Activated CD4-positive, alpha-beta T cell treated with anti-CD3 and anti-CD28 coated beads, Interleukin-2, amount 10 ng/mL, durations not matched to agents 7 days and 5 days (primary cell): Measurements from ENCODE around the gene RAB3A. TPM values are rescaled to one million over a fixed set of nuclear protein-coding genes. Genes with fewer than 3 reads are reported as not detected.
"Not testable (repeated sequence)": the region's sequence is repeated elsewhere in the genome, so short reads cannot be mapped to it uniquely, and the experiment has no call there.

Source experiments
- CTCF ChIA-PET: fragments of 350-600 bp; sonication (Branson Sonifier 250); formaldehyde crosslinking; loops from one replicate; lab custom pipeline; 2021; ENCODE audit warnings: antibody characterized with exemption; lab: Charles Lee
- POLR2A ChIA-PET: fragments of 350-600 bp; sonication (Branson Sonifier 250); formaldehyde crosslinking; loops from one replicate; lab custom pipeline; 2021; ENCODE audit warnings: antibody characterized with exemption; lab: Charles Lee
- DNase-seq: peaks from one replicate; pipeline ENCODE4 v3.0.0-alpha.2; 2020
- H3K27ac Mint-ChIP-seq: one replicate; pipeline ENCODE4 v1.8.0; 2021; ENCODE audit warnings: mild to moderate bottlenecking, moderate library complexity, mixed read lengths
- H3K27me3 Mint-ChIP-seq: one replicate; pipeline ENCODE4 v1.8.0; 2021; ENCODE audit warnings: mixed read lengths
- H3K36me3 Mint-ChIP-seq: one replicate; pipeline ENCODE4 v1.8.0; 2021; ENCODE audit warnings: low read depth, mixed read lengths
- H3K4me1 Mint-ChIP-seq: one replicate; pipeline ENCODE4 v1.8.0; 2021; ENCODE audit warnings: mixed read lengths
- H3K4me3 Mint-ChIP-seq: one replicate; pipeline ENCODE4 v1.8.0; 2021; ENCODE audit warnings: mild to moderate bottlenecking, moderate library complexity, mixed read lengths
- H3K9me3 Mint-ChIP-seq: one replicate; pipeline ENCODE4 v1.8.0; 2021; ENCODE audit warnings: mixed read lengths
- total RNA-seq, 2 experiments: library from RNA; stranded (reverse); gene quantifications; one replicate each; pipeline ENCODE4 v1.2.3, GENCODE V29; 2021

Gene RAB3A
- total RNA-seq, 2 experiments from 2014 or later, result 4.0 to 5.2 TPM

DNA sequence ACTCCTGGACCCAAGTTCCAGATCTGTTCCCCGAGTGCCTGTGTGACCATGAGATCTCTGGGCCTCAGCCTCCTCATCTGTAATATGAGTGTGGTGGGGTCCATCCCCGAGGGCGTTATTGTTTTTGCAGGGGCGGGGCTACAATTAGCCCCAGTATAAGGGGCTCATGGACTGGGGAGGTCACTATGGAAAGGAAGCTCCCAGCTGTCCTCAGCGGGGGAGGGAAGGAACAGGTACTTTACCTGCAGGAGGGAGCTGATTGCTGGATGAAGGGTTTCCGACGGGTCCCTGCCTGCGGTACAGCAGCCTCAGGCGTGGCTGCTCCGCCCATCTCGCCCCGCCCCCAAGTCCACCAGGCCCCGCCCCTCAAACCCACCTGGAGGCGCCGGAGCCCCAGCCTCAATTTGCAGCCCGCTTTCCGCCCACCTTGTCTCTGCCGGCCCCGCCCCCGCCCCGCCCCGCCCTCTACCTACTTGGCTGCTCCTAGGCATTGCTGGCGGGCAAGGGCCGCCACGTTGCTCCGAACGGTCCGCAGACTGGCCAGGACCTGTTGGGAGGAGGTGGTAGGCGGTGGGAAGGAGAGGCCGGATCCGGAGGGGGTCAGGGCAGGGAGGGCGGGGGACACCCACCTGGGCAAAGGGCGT is 16.9 kb upstream of the RAB3A start:
- CTCF ChIA-PET, result interaction anchor here (0.8 to 2.1 kb wide), 7 partner anchors 16 to 288 kb away, joined by 3 to 7 read pairs (median 3); partner anchors contain the start of gene CCDC124

DNA sequence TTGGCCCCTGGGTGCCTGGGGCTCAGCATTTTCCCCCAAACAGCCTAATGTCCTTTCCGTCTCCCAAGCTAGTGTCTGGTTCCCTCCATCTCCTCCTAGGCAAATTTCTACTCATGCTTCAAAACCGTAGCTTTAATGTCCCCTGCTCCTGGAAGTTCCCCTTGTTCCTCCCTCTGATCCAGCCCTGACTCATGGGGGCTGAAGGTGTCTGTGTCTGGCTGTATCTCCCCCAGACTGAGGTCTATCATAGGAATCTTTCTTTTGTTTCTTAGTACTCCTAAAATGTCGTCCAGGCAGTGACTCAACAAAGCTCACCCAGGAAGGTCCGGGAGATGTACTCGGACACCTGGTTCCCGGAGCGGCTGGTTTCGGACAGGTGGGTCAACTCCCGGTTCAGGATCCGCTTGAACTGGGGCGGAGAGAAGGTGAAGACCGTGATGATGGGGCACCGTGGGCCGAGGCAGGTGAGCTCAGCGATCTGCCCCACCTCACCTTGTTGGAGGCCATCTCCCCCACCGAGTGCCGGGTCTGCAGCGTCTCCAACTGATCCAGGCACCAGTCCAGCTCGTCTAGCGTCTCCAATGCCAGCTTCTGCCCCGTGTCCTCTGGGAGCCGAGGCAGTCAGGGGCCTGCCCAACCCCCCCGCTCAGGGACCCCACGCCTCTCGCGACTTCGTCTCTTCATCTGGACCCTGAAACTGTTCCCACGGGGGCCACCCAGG is 16.2 kb upstream of the RAB3A start:
- Mint-ChIP-seq H3K36me3 (no peaks in the 10 kb centered on the region), H3K9me3 (no peaks in the 10 kb centered on the region), H3K27ac (no peak overlapping the region), H3K4me3 (no peak overlapping the region), H3K27me3 (peaks cover 24% of the 10 kb centered on the region), H3K4me1 (peaks cover 15% of the 10 kb centered on the region)
- ChIA-PET POLR2A (no interaction called here), CTCF (interaction anchor here (0.7 to 2.1 kb wide), 8 partner anchors 11 to 287 kb away, joined by 3 to 7 read pairs (median 3); partner anchors contain the start of gene CCDC124)
- no peak for DNase-seq

More for the DNA sequence above, 16.9 kb upstream of the RAB3A start:
- H3K27ac Mint-ChIP-seq, result no peak overlapping the region
- no peak overlapping the region for H3K4me3 Mint-ChIP-seq
- H3K9me3 Mint-ChIP-seq, result no peaks in the 10 kb centered on the region
- H3K4me1 Mint-ChIP-seq, result peaks cover 18% of the 10 kb centered on the region
- peaks cover 30% of the 10 kb centered on the region for H3K27me3 Mint-ChIP-seq
- POLR2A ChIA-PET, result no interaction called here
- no peak for DNase-seq
- no peaks in the 10 kb centered on the region for H3K36me3 Mint-ChIP-seq

DNA sequence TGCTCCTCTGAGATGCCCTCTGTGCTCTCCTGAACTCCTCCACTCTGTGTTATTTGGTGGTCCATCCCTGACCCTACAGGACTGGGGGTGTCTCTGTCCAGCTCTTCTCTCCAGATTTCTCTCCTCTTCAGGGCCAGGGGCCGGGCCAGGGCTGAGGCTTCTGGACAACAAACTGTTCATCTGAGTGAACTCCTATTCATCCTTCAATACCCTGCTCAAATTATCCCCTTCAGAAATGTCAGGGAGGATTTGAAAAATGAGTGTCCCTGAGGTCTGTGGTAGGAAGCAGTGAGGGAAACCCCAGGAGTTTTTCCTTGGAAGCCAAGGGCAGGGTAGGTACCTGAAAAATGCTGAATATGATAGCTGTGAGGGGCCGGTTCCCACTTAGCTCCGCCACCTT is 14.8 kb upstream of the RAB3A start:
- ChIA-PET CTCF (interaction anchor here (0.6 to 2.1 kb wide), 4 partner anchors 10 to 121 kb away, joined by 4 to 7 read pairs (median 4); no protein-coding TSS in a partner anchor), POLR2A (no interaction called here)
- Mint-ChIP-seq H3K36me3 (no peaks in the 10 kb centered on the region), H3K27me3 (peaks cover 12% of the 10 kb centered on the region), H3K9me3 (no peaks in the 10 kb centered on the region), H3K4me3 (no peak overlapping the region), H3K4me1 (peaks cover 10% of the 10 kb centered on the region), H3K27ac (no peak overlapping the region)
- no peak for DNase-seq

DNA sequence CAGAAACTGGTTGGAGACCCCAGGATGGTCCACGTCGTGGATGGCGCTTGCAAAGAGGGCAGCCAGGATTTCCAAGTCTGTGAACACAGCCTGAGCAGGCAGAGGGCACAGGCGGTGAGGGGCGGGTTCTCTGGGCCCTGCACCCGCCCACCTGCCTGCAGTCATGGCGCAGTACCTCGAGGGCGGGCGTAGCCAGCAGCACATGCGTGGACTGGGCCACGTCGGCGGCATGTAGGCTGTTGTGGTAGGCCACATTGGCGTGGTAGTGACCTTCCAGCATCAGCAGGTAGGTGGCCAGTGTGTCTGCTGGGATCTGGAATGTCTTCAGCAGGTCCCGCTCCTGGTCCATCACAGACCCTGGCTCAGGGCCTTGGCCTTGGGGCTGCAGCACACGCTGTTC is 14.3 kb upstream of the RAB3A start:
- peaks cover 12% of the 10 kb centered on the region for H3K27me3 Mint-ChIP-seq
- DNase-seq, result no peak
- ChIA-PET CTCF (interaction anchor here (1.4 kb wide), 1 partner anchor 9 kb away, joined by 4 read pairs; no protein-coding TSS in a partner anchor), POLR2A (no interaction called here)
- H3K36me3 Mint-ChIP-seq, result no peaks in the 10 kb centered on the region
- H3K4me3 Mint-ChIP-seq, result no peak overlapping the region
- peaks cover 10% of the 10 kb centered on the region for H3K4me1 Mint-ChIP-seq
- no peak overlapping the region for H3K27ac Mint-ChIP-seq
- no peaks in the 10 kb centered on the region for H3K9me3 Mint-ChIP-seq

DNA sequence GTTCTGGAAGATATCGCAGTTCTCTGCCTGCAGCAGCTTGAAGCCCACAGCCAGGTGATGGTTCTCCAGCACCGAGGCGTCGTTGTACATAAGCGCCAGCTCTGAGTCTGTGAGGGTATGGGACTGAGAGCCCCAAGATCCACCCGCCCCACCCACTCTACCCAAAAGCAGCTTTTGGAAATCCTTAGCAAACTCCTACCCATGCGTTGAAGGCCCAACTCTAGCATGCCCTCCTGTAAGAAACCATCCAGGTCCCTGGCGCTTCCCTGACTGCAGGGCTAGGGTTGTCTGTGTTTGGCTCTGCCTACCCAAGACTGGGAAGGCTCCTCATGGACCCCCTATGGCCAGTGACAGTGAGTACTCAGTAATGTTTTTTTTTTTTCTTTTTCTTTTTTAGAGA is 12.9 kb upstream of the RAB3A start:
- CTCF ChIA-PET, result interaction anchor here (0.7 to 1.4 kb wide), 3 partner anchors 9 to 256 kb away, joined by 3 to 5 read pairs (median 3); no protein-coding TSS in a partner anchor
- H3K27ac Mint-ChIP-seq, result no peak overlapping the region
- POLR2A ChIA-PET, result no interaction called here

DNA sequence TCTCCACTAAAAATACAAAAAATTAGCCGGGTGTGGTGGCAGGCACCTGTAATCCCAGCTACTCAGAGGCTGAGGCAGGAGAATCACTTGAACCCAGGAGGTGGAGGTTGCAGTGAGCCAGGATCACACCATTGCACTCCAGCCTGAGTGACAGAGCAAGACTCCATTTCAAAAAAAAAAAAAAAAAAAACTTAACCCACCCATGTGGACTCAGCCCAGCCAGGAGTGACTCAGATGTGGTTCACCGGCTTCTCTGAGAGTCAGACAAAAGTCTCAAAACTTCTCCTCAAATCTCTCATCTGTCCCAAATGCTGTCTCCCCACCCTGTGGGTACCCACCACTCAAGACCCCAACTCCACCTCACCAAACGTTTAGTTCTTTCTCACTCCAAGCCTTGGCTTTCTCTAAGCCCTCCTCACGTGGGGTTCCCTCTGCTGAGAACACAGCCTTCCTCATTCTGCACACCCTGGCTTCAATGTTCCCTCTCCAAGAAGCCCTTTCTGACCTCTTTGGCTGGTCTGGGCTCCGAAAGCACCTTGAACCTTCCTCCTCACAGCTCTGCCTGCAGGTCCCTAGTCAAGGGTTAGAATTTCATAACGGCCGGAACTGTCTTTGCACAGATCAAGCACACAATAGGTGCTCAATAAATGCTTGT is 11.1 kb upstream of the RAB3A start:
- ChIA-PET CTCF (interaction anchor here (1.3 to 1.5 kb wide), 3 partner anchors 9 to 107 kb away, joined by 3 read pairs; no protein-coding TSS in a partner anchor), POLR2A (no interaction called here)
- Mint-ChIP-seq H3K4me3 (no peak overlapping the region), H3K36me3 (no peaks in the 10 kb centered on the region), H3K27me3 (peaks cover 6% of the 10 kb centered on the region), H3K4me1 (peaks cover 6% of the 10 kb centered on the region), H3K9me3 (no peaks in the 10 kb centered on the region), H3K27ac (no peak overlapping the region)
- DNase-seq, result no peak

More for the DNA sequence above, 12.9 kb upstream of the RAB3A start:
- Mint-ChIP-seq H3K4me1 (peaks cover 10% of the 10 kb centered on the region), H3K36me3 (no peaks in the 10 kb centered on the region), H3K4me3 (no peak overlapping the region), H3K27me3 (peaks cover 12% of the 10 kb centered on the region), H3K9me3 (no peaks in the 10 kb centered on the region)
- no peak for DNase-seq

DNA sequence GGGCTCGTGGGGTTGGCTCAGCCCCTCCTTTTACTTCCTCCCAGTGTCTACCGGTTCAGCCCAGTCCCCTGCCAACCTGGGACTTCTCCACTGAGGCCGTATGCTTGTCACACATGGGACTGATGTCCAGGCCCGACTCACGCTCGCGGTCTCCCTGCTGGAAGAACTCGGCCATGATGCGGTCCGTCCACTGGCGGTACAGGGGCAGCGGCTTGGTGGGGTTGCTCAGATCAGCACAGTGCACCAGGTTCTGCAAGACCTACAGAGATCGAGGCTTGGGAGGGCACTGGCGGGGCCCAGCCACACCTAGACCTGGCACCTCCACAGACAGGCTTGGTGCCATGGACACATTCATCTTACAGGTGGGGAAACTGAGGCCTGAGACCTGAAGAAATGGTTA is 7.8 kb upstream of the RAB3A start:
- POLR2A ChIA-PET, result no interaction called here
- Mint-ChIP-seq H3K27me3 (peaks cover 7% of the 10 kb centered on the region), H3K9me3 (no peaks in the 10 kb centered on the region), H3K27ac (no peak overlapping the region), H3K36me3 (no peaks in the 10 kb centered on the region), H3K4me1 (peaks cover 7% of the 10 kb centered on the region), H3K4me3 (no peak overlapping the region)
- DNase-seq, result no peak
- CTCF ChIA-PET, result interaction anchor here (1.0 kb wide), 2 partner anchors 40 to 109 kb away, joined by 3 to 4 read pairs; no protein-coding TSS in a partner anchor

DNA sequence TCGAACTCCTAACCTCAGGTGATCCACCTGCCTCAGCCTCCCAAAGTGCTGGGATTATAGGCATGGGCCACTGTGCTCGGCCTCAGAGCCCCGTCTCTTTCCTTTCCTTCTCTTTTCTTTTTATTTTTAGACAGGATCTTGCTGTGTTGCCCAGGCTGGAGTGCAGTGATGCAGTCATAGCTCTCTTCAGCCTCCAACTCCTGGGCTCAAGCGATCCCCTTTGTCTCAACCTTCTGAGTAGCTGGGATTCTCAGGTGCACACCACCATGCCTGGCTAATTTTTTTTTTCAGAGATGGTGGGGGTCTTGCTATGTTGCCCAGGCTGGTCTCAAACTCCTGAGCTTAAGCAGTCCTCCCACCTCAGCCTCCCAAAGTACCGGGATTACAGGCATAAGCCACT is 6.1 kb upstream of the RAB3A start:
- POLR2A ChIA-PET, H3K9me3 Mint-ChIP-seq, H3K27ac Mint-ChIP-seq, H3K4me3 Mint-ChIP-seq, DNase-seq, H3K4me1 Mint-ChIP-seq, H3K36me3 Mint-ChIP-seq, H3K27me3 Mint-ChIP-seq: not testable (repeated sequence)
- CTCF ChIA-PET, result interaction anchor here (0.6 to 4.3 kb wide), 9 partner anchors 14 to 432 kb away, joined by 3 to 21 read pairs (median 4); no protein-coding TSS in a partner anchor

DNA sequence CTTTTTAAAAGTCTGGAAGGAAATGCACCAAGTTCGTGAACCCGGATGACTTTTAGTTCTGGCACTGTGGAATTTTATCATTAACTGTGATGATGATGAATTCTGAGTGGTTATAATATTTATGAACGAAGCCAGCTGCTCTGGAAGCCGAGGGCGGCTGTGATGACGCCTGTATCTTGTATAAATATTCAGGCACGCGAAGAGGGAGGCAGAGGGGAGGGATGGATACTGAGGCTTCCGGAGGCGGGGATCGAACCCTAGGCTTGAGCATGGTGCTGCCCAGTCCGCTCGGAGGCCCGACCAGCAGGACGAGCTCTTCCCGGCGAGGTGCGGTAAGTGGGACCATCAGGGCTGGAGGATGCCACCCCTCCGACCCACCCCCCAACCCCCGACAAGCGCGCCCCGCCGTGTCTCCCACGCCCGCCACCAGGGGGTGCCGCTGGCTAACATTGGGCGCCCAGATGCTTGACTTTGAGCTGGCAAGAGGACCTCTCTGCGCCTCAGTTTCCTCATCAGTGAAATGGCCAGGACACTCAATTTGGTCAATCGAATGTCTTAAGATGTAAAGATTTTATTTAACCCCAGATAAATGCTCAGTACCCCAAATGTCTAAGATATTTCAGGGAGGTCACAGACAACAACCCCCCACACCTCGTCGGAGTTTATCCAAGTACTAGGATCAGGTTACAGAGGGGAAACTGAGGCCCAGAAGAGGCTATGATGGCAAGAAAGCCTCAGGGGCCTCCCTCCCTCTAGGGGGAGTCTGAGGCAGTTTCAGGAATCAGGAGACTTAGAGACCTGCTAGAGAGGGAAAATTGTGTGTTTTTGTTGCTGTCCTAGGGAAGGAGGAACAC is 4.5 kb upstream of the RAB3A start:
- peaks cover 10% of the 10 kb centered on the region for H3K4me1 Mint-ChIP-seq
- no peaks in the 10 kb centered on the region for H3K9me3 Mint-ChIP-seq
- ChIA-PET CTCF (interaction anchor here (0.6 to 4.3 kb wide), 14 partner anchors 8 to 202 kb away, joined by 3 to 21 read pairs (median 3); partner anchors contain the start of gene JUND), POLR2A (no interaction called here)
- H3K27ac Mint-ChIP-seq, result no peak overlapping the region
- H3K27me3 Mint-ChIP-seq, result peaks cover 7% of the 10 kb centered on the region
- H3K36me3 Mint-ChIP-seq, result no peaks in the 10 kb centered on the region
- no peak overlapping the region for H3K4me3 Mint-ChIP-seq
- peak; percentile 54 for DNase-seq

DNA sequence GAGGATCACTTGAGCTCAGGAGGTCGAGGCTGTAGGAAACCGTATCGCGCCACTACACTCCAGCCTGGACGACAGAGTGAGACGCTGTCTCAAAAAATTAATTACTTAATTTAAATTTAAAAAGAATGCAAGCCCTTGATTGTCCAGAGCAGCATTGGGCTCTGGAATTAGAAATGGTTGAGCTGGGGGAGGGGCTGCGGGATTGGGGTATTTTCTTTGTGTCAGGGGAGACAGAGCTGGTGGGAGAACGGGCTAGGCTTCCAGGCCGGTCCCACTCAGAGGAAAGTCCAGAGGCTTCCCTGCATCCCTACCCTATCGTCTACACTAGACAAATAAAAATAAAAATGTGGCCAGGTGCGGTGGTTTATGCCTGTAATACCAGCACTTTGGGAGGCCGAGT is 2.2 kb upstream of the RAB3A start:
- H3K27ac Mint-ChIP-seq, result no peak overlapping the region
- H3K9me3 Mint-ChIP-seq, result no peaks in the 10 kb centered on the region
- no peak overlapping the region for H3K4me3 Mint-ChIP-seq
- no peak for DNase-seq
- peaks cover 7% of the 10 kb centered on the region for H3K27me3 Mint-ChIP-seq
- ChIA-PET CTCF (interaction anchor here (0.6 to 3.0 kb wide), 10 partner anchors 8 to 341 kb away, joined by 3 to 14 read pairs (median 3); partner anchors contain the start of genes GDF15 and SSBP4), POLR2A (no interaction called here)
- peaks cover 23% of the 10 kb centered on the region for H3K4me1 Mint-ChIP-seq
- peaks cover 5% of the 10 kb centered on the region for H3K36me3 Mint-ChIP-seq

DNA sequence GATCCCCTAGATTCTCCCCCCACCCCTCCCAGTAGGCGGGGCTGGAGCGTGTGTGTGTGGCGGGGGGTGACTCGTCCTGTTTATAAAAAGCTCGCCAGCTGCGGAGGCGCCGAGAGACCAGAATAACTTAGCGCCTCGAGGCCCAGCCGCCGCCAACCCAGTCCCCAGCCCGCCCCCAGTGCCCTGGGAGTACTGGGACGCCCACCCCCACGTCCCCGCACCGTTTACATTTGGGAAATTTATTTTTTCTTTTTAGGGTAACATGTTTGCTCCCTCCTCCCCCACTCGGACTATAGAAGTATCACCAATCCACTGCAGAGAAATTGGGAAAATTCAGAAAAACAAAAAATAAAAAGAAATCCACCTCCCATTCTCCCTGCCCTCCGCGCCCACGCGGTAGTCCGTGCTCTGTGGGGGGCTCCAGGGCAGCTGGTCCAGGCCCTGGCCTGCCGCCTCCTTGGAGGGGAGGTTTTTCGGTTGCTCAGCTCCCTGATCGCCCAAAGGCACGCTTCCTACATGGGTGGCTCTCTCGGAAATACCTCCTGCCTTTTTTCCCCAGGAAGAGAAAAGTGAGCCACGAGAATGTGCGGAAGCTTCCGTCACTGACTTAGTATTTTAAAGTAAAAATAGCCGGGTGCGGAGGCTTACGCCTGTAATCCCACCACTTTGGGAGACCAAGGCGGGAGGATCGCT is 1.5 kb upstream of the RAB3A start:
- H3K9me3 Mint-ChIP-seq, result no peaks in the 10 kb centered on the region
- ChIA-PET CTCF (interaction anchor here (0.6 to 3.0 kb wide), 13 partner anchors 9 to 342 kb away, joined by 3 to 14 read pairs (median 3); partner anchors contain the start of genes GDF15 and SSBP4), POLR2A (interaction anchor here (0.6 kb wide), 1 partner anchor 26 kb away, joined by 3 read pairs; no protein-coding TSS in a partner anchor)
- H3K36me3 Mint-ChIP-seq, result peaks cover 5% of the 10 kb centered on the region
- DNase-seq, result peak; percentile 62
- H3K27ac Mint-ChIP-seq, result peak overlapping the region; percentile 98
- peaks cover 6% of the 10 kb centered on the region for H3K27me3 Mint-ChIP-seq
- H3K4me1 Mint-ChIP-seq, result peaks cover 23% of the 10 kb centered on the region
- H3K4me3 Mint-ChIP-seq, result peak overlapping the region; percentile 94
